ENCODE data around the gene MXD4. TPM values are rescaled to one million over a fixed set of nuclear protein-coding genes. Genes with fewer than 3 reads are reported as not detected.

Gene MXD4
- total RNA-seq, 1 experiment from 2014 or later = 22.3 TPM

DNA sequence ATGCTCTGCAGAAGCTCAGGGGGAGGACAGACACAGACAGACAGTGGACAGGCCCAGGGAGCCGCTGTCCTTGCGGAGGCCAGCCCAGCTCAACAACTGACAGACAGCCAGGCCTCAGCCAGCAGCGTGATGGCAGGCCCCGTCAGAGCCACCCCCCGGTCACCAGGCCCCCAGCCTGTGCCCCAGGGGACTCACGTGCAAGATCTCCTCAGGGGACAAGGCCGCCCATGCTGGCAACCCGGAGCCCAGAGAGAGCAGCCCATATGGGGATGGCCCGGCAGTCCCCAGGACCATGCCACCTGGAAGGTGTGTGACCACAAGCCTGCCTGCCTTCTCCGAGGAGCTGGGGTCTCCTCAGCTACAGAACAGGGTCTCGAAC is 28.0 kb upstream of the MXD4 start:
- Mint-ChIP-seq H3K4me1 (ENCODE audit: low read depth, unreplicated experiment) (no peaks in the 10 kb centered on the region), H3K36me3 (ENCODE audit: insufficient read depth, unreplicated experiment) (no peaks in the 10 kb centered on the region), H3K27ac (ENCODE audit: unreplicated experiment) (no peak overlapping the region), H3K27me3 (ENCODE audit: insufficient read depth, unreplicated experiment) (no peaks in the 10 kb centered on the region), H3K4me3 (ENCODE audit: unreplicated experiment) (no peak overlapping the region), H3K9me3 (ENCODE audit: unreplicated experiment) (no peaks in the 10 kb centered on the region)
- Histone ChIP-seq H3K4me3 (ENCODE audit: low read depth, low read length) (no peak overlapping the region), H3K4me1 (no peaks in the 10 kb centered on the region), H3K27me3 (replicated peaks; ENCODE audit: control insufficient read depth, insufficient read depth, low read length) (no peaks in the 10 kb centered on the region), H3K36me3 (ENCODE audit: control insufficient read depth, insufficient read depth, low read length) (no peaks in the 10 kb centered on the region), H3K9me3 (no peaks in the 10 kb centered on the region)
- no peak for DNase-seq
- BruUV-seq (replicated peaks) = no TSS peak
- intact Hi-C loops (cut with micrococcal nuclease; ENCODE audit: unreplicated experiment) = no loop called here
- TF ChIP-seq, protein P1, sequence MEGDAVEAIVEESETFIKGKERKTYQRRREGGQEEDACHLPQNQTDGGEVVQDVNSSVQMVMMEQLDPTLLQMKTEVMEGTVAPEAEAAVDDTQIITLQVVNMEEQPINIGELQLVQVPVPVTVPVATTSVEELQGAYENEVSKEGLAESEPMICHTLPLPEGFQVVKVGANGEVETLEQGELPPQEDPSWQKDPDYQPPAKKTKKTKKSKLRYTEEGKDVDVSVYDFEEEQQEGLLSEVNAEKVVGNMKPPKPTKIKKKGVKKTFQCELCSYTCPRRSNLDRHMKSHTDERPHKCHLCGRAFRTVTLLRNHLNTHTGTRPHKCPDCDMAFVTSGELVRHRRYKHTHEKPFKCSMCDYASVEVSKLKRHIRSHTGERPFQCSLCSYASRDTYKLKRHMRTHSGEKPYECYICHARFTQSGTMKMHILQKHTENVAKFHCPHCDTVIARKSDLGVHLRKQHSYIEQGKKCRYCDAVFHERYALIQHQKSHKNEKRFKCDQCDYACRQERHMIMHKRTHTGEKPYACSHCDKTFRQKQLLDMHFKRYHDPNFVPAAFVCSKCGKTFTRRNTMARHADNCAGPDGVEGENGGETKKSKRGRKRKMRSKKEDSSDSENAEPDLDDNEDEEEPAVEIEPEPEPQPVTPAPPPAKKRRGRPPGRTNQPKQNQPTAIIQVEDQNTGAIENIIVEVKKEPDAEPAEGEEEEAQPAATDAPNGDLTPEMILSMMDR (IDR thresholded peaks at IDR 0.05; ENCODE audit: insufficient read depth in 1 of 2, low read depth in 1 of 2, low read length in 1 of 2, severe bottlenecking in 1 of 2, unreplicated experiment in 1 of 2) = no peak
- CTCF ChIA-PET = no interaction called here
- POLR2A ChIA-PET = no interaction called here

DNA sequence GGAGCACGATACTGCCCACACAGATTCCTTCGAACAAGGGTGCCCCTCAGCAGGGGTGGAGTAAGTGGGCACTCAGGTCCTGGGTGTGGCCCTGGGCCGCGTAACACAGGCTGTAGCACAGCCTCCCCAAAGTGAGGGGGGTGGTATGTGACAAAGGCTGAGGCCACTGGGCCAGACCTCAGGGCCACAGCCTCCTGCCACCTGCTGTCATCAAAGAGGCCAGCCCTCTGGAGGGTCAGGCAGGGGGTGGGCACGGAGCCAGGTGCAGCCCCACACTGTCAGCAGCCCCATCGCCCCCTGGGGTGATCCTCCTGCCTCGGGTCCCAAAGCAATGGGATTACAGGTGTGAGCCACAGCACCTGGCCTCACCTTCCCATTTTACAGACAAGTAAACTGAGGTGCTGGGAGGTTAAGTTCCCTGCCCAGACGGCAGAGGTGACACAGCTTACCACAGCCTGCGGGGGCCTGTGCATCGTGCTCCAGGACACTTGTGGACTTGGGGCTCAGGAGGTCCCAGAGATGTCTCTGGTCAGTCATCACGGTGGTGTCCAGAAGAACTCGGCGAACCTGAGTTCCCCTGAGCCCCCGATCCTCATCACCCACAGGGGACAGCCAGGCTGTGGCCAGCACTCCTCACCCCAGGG is 27.5 kb upstream of the MXD4 start:
- H3K27me3 ChIP-seq (replicated peaks; ENCODE audit: control insufficient read depth, insufficient read depth, low read length) = no peaks in the 10 kb centered on the region
- Mint-ChIP-seq H3K27ac (ENCODE audit: unreplicated experiment) (no peak overlapping the region), H3K4me3 (ENCODE audit: unreplicated experiment) (no peak overlapping the region), H3K9me3 (ENCODE audit: unreplicated experiment) (no peaks in the 10 kb centered on the region), H3K27me3 (ENCODE audit: insufficient read depth, unreplicated experiment) (no peaks in the 10 kb centered on the region), H3K36me3 (ENCODE audit: insufficient read depth, unreplicated experiment) (no peaks in the 10 kb centered on the region), H3K4me1 (ENCODE audit: low read depth, unreplicated experiment) (no peaks in the 10 kb centered on the region)
- TF ChIP-seq, protein P1 (IDR thresholded peaks at IDR 0.05; ENCODE audit: insufficient read depth in 1 of 2, low read depth in 1 of 2, low read length in 1 of 2, severe bottlenecking in 1 of 2, unreplicated experiment in 1 of 2) = no peak
- no peaks in the 10 kb centered on the region for H3K9me3 ChIP-seq
- no peak for DNase-seq
- ChIA-PET POLR2A (no interaction called here), CTCF (no interaction called here)
- intact Hi-C loops (cut with micrococcal nuclease; ENCODE audit: unreplicated experiment) = no loop called here
- H3K4me1 ChIP-seq = no peaks in the 10 kb centered on the region
- H3K36me3 ChIP-seq (ENCODE audit: control insufficient read depth, insufficient read depth, low read length) = no peaks in the 10 kb centered on the region
- BruUV-seq (replicated peaks) = no TSS peak
- H3K4me3 ChIP-seq (ENCODE audit: low read depth, low read length) = no peak overlapping the region

DNA sequence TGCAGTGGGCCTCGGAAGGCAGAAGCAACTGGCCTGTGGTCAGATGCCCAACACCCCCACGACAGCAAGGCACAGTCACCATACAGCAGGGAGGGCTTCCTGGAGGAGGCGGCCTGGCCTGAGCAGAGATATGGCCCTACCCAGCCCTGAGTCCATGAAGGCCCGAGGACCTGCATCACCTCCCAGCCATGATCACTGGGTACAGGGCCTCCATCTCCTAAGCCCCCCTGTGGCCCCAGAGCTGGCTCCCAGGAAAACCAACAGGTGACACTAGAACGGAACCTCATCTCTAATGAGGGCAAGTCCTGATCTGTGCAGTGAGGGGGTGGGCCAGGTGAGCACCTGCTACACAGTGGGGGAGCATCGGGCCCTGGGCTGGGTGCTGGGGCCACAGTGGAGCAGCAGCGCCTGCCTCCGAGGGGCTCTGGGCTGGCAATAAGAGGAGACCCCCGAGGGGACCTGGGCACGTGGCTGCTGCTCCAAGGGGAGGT is 26.2 kb upstream of the MXD4 start:
- Mint-ChIP-seq H3K4me3 (ENCODE audit: unreplicated experiment) (no peak overlapping the region), H3K36me3 (ENCODE audit: insufficient read depth, unreplicated experiment) (no peaks in the 10 kb centered on the region), H3K27ac (ENCODE audit: unreplicated experiment) (no peak overlapping the region), H3K9me3 (ENCODE audit: unreplicated experiment) (no peaks in the 10 kb centered on the region), H3K27me3 (ENCODE audit: insufficient read depth, unreplicated experiment) (no peaks in the 10 kb centered on the region), H3K4me1 (ENCODE audit: low read depth, unreplicated experiment) (no peaks in the 10 kb centered on the region)
- CTCF ChIA-PET = no interaction called here
- BruUV-seq (replicated peaks) = no TSS peak
- H3K4me1 ChIP-seq = no peaks in the 10 kb centered on the region
- no peaks in the 10 kb centered on the region for H3K27me3 ChIP-seq (replicated peaks; ENCODE audit: control insufficient read depth, insufficient read depth, low read length)
- intact Hi-C loops (cut with micrococcal nuclease; ENCODE audit: unreplicated experiment) = no loop called here
- TF ChIP-seq, protein P1 (IDR thresholded peaks at IDR 0.05; ENCODE audit: insufficient read depth in 1 of 2, low read depth in 1 of 2, low read length in 1 of 2, severe bottlenecking in 1 of 2, unreplicated experiment in 1 of 2) = no peak
- no peaks in the 10 kb centered on the region for H3K9me3 ChIP-seq
- DNase-seq = no peak
- H3K36me3 ChIP-seq (ENCODE audit: control insufficient read depth, insufficient read depth, low read length) = no peaks in the 10 kb centered on the region
- POLR2A ChIA-PET = no interaction called here
- H3K4me3 ChIP-seq (ENCODE audit: low read depth, low read length) = no peak overlapping the region

Data from Caco-2 (cell line).